ENCODE data around the gene COL17A1. TPM values are rescaled to one million over a fixed set of nuclear protein-coding genes. Genes with fewer than 3 reads are reported as not detected.

The COL17A1 gene
- total RNA-seq (2014; rRNA removed; shearing (Covaris generic); ENCODE audit: low replicate concordance), result 0.30 and 0.74 TPM in 2 replicates

GRCh38 chr10:104085801-104086400, at the start of gene COL17A1:
TSS of gene COL17A1 (minus strand) at chr10:104085880. CDS start at chr10:104080673, 5,207 bp downstream.
- no peak for DNase-seq
- H3K27me3 ChIP-seq, result no peaks in the 10 kb centered on the region

GRCh38 chr10:104130041-104130440, 44.4 kb upstream of the COL17A1 start:
- H3K27me3 ChIP-seq, result peaks cover 21% of the 10 kb centered on the region
- DNase-seq, result no peak

More at GRCh38 chr10:104085801-104086400, at the start of gene COL17A1:
- Histone ChIP-seq H3K9me3 (no peaks in the 10 kb centered on the region), H3K36me3 (no peaks in the 10 kb centered on the region), H3K4me3 (no peak within 1 kb of the TSS)

DNA sequence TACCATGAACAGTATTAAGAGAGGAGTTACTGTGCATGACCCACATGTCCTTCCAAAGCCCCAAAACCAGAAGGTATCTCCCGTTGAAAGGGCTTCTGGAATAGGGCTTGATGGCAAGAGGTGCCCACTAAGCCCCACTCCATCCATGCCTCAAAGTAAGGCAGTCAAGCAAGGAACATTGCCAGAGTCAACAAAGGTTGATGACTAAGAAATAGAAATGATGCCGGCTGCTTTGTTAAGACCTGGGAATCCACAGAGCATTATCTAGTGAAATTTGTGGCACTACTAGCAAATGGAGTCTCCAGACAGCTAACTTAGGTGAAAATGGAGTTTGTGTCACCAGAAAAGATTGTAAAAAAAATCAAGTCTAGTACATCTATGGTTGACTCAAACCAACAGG, 42.5 kb upstream of the COL17A1 start:
- Histone ChIP-seq H3K27me3 (peaks cover 8% of the 10 kb centered on the region), H3K4me3 (no peak overlapping the region), H3K9me3 (no peaks in the 10 kb centered on the region), H3K36me3 (no peaks in the 10 kb centered on the region)
- DNase-seq, result no peak

More at GRCh38 chr10:104130041-104130440, 44.4 kb upstream of the COL17A1 start:
- Histone ChIP-seq H3K36me3 (no peaks in the 10 kb centered on the region), H3K4me3 (no peak overlapping the region), H3K9me3 (no peaks in the 10 kb centered on the region)

- H3K36me3 ChIP-seq, result no peaks in the 10 kb centered on the region
- peaks cover 2% of the 10 kb centered on the region; the same call in 1 of the 2 replicates for H3K27me3 ChIP-seq
- no peaks in the 10 kb centered on the region for H3K9me3 ChIP-seq
- DNase-seq, result no peak
- H3K4me3 ChIP-seq, result no peak overlapping the region
These were observed 41.7 kb upstream of the COL17A1 start for GRCh38 chr10:104127411-104127810.

DNA sequence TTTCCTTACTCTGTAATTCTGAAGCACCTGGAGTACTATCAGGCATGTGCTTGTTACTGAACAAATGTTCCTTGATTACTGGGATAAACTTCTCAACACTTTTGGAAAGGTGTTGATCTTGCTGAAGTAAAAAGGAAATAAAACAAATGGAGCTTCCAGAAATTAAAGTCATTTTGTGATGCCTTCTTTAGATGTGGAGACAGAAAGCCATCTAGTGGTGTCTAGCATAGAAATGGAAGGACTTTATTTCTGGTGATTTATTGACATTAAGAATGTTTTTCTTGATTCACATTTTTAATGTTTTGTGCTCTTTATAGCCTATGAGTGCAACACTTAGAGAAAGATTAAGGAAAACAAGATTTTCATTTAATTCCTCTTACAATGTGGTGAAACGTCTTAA, 37.7 kb upstream of the COL17A1 start:
- no peak overlapping the region for H3K4me3 ChIP-seq
- H3K36me3 ChIP-seq, result no peaks in the 10 kb centered on the region
- H3K9me3 ChIP-seq, result no peaks in the 10 kb centered on the region
- no peak for DNase-seq
- no peaks in the 10 kb centered on the region for H3K27me3 ChIP-seq

DNA sequence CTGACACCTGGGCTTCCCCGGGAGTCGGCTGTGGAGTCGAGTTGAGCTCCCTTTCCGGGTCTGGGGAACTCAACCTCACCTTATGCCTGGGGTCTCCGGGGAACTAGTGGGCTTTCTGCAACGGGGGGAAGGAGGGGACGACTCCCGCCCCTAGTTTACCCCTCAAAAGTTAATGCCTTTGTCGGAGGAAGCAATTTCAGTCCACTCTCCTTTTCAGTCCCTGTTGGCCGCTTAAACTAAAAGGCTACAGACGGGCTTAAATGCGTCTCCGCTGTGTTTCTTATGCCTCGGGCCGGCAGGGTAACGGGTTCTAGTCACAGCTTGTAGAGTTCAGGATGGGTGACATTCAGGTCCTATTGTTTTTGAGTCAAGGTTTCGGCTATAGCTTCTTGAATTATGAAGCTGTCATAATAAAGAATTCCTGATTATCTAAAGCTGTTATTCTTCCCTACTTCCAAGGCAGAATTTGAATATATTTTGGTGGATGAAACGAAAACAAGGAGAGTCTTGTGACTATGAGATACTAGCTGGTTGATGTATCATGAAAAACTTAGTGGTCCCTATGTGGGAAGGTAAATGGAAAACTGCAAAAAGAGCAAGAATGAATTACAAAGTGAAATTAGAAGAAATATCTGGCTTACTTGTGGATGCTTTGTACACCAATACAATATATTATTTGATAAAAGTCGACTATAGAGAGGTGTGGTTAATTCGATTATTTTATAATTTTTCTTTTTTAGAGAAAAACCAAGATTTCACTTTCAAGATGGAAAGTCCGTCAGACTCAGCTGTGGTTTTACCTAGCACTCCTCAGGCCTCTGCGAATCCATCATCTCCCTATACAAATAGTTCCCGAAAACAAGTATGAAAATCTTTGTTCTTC, 36.8 kb upstream of the COL17A1 start:
- H3K36me3 ChIP-seq, result no peaks in the 10 kb centered on the region
- no peaks in the 10 kb centered on the region for H3K9me3 ChIP-seq
- H3K4me3 ChIP-seq, result peak overlapping the region; percentile 74
- no peaks in the 10 kb centered on the region for H3K27me3 ChIP-seq
- DNase-seq, result no peak

- peak; percentile 97 for DNase-seq
- no peaks in the 10 kb centered on the region for H3K9me3 ChIP-seq
- no peaks in the 10 kb centered on the region for H3K27me3 ChIP-seq
- H3K4me3 ChIP-seq, result peak within 1 kb of the TSS; percentile 74
- H3K36me3 ChIP-seq, result no peaks in the 10 kb centered on the region
These were observed 36.0 kb upstream of the COL17A1 start, which contains the start of gene SFR1 for GRCh38 chr10:104121485-104122224. TSS of gene SFR1 (plus strand) at chr10:104122171. CDS start at chr10:104122184, 13 bp downstream.

GRCh38 chr10:104120903-104121484, 35.3 kb upstream of the COL17A1 start:
- H3K9me3 ChIP-seq, result no peaks in the 10 kb centered on the region
- no peaks in the 10 kb centered on the region for H3K36me3 ChIP-seq
- DNase-seq, result peak; percentile 90
- H3K4me3 ChIP-seq, result peak overlapping the region; percentile 57
- H3K27me3 ChIP-seq, result no peaks in the 10 kb centered on the region

- no peak for DNase-seq
These were observed 34.8 kb upstream of the COL17A1 start for GRCh38 chr10:104120512-104120902.

DNA sequence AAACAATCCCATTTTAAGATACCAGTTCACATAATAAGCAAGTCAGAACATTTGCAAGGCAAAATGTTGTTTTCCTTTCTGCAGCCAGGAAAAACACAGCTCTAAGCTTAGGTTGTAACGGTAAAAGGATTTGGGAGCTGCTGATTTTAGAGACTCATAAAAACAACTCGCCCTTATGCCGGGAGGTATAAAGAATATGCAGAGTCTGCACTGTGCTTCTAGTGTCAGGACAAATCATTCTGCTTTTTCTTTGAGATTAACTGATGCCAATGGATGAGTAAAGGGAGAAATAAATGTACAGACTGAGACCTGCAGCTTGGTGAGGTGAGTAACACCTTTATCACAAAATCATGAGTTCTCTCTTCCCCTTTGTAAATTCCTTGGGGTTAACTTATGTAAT, 34.3 kb upstream of the COL17A1 start:
- Histone ChIP-seq H3K27me3 (no peaks in the 10 kb centered on the region), H3K4me3 (no peak overlapping the region; the same call in 1 of the 2 replicates), H3K9me3 (no peaks in the 10 kb centered on the region), H3K36me3 (no peaks in the 10 kb centered on the region)
- no peak for DNase-seq

More at GRCh38 chr10:104120512-104120902, 34.8 kb upstream of the COL17A1 start:
- Histone ChIP-seq H3K27me3 (no peaks in the 10 kb centered on the region), H3K4me3 (peak overlapping the region; percentile 57), H3K36me3 (no peaks in the 10 kb centered on the region), H3K9me3 (no peaks in the 10 kb centered on the region)

- peak; percentile 3 for DNase-seq
- Histone ChIP-seq H3K27me3 (no peaks in the 10 kb centered on the region), H3K36me3 (no peaks in the 10 kb centered on the region), H3K9me3 (no peaks in the 10 kb centered on the region), H3K4me3 (no peak overlapping the region)
These were observed 32.2 kb upstream of the COL17A1 start for GRCh38 chr10:104117839-104118323.

DNA sequence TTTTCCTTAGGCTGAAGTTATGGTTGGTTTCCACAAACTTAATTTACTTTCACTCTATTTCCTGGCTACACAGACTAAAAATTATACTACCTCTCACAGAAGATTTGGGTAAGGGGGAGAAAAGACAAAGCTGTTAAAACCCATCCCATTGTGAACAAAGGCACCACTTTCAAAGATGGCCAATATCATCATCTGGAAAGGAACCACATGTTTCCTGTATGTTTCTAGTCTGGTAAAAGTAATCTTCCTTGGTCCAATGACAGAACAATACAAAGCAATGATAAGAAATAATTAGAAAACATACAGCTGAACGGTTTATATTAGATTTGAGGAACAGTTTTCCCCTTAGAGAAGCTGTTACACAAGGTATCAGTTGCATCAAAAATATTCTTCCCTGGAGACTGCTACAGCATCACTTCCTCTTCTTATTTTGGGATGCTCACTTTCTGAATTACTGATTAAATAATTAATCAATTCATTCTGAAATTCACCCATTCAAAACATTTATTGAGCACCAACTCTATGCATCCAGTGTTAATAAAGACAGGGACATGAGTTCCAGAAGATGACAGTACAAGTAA, 27.8 kb upstream of the COL17A1 start:
- H3K36me3 ChIP-seq, result no peaks in the 10 kb centered on the region
- no peak for DNase-seq
- no peaks in the 10 kb centered on the region for H3K27me3 ChIP-seq
- H3K9me3 ChIP-seq, result no peaks in the 10 kb centered on the region
- H3K4me3 ChIP-seq, result no peak overlapping the region

DNA sequence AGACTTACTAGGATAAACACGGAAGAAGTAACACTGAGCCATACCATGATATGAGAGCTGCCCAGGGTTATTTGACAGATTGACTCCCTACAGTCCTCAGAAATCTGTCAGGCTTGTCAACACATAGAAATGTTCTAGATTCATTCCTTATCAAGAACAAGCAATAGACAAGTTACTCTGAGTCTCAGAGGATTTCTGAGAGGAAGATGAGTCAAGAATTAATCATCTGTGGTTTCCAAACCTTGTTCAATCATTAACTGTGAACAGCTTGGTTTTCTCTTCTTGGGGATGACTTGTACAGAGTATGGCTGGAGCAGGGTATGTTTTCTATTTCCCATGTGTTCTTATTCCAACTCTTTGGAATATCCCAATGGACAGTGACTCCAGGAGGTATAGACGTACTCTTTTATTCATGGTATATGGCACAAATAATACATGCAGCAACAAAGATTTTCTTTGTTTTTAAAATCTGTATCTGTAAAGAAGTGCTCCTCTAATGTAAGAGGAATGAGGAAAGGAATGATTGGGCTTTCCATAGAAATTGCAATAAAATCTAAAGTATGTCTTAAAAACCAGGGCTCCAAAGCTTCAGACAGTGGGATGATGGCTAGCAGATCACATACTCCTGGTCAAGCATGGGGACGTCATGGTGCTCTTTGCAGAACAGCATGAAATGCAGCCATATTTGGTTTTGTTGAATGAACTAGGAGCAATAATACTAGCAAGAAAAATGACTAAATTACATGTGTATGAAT, 24.4 kb upstream of the COL17A1 start:
- H3K27me3 ChIP-seq, result no peaks in the 10 kb centered on the region
- no peak overlapping the region for H3K4me3 ChIP-seq
- H3K36me3 ChIP-seq, result no peaks in the 10 kb centered on the region
- no peaks in the 10 kb centered on the region for H3K9me3 ChIP-seq
- no peak for DNase-seq

GRCh38 chr10:104104926-104105325, 19.2 kb upstream of the COL17A1 start:
- DNase-seq, result no peak
- Histone ChIP-seq H3K4me3 (no peak overlapping the region), H3K36me3 (no peaks in the 10 kb centered on the region), H3K27me3 (no peaks in the 10 kb centered on the region), H3K9me3 (no peaks in the 10 kb centered on the region)

- Histone ChIP-seq H3K36me3 (no peaks in the 10 kb centered on the region), H3K9me3 (no peaks in the 10 kb centered on the region), H3K4me3 (no peak overlapping the region), H3K27me3 (no peaks in the 10 kb centered on the region)
- DNase-seq, result no peak
These were observed 18.7 kb upstream of the COL17A1 start for GRCh38 chr10:104104418-104104817.

Measured in MG63 (cell line).